WERI-Rb-1 (cell line): ENCODE results near the gene CCNT1.
"Not testable (repeated sequence)": the region's sequence is repeated elsewhere in the genome, so short reads cannot be mapped to it uniquely, and the experiment has no call there.

ENCODE experiments used
- DNase-seq: peaks from one replicate; pipeline ENCODE4 v3.0.0-alpha.2; 2020
- H3K27ac ChIP-seq: fragments of 250-450 bp; sonication (Bioruptor Pico); 2 replicates; pipeline ENCODE4 v1.5.1; 2020; ENCODE audit warnings: mild to moderate bottlenecking, moderate library complexity
- H3K27me3 ChIP-seq: fragments of 250-450 bp; sonication (Bioruptor Pico); 2 replicates; pipeline ENCODE4 v1.5.1; 2021; ENCODE audit warnings: mild to moderate bottlenecking, low read depth, moderate library complexity; ENCODE audit not compliant: insufficient read depth, severe bottlenecking
- H3K36me3 ChIP-seq: fragments of 250-450 bp; sonication (Bioruptor Pico); 2 replicates; pipeline ENCODE4 v1.5.1; 2020; ENCODE audit warnings: mild to moderate bottlenecking, moderate library complexity
- H3K4me3 ChIP-seq: 2 replicates; pipeline ENCODE4 v1.5.1; 2011; ENCODE audit warnings: low read depth, mild to moderate bottlenecking, control low read depth, low read length
- H3K9me3 ChIP-seq: fragments of 250-450 bp; sonication (Bioruptor Pico); 2 replicates; pipeline ENCODE4 v1.5.1; 2021; ENCODE audit warnings: mild to moderate bottlenecking, moderate library complexity; ENCODE audit not compliant: severe bottlenecking
- TF ChIP-seq, protein P1 (sequence below): IDR thresholded peaks from 2 replicates; pipeline ENCODE4 v1.5.1; 2011; ENCODE audit warnings: low read depth, mild to moderate bottlenecking, control low read depth, inconsistent platforms, low read length

The CCNT1 gene

DNA sequence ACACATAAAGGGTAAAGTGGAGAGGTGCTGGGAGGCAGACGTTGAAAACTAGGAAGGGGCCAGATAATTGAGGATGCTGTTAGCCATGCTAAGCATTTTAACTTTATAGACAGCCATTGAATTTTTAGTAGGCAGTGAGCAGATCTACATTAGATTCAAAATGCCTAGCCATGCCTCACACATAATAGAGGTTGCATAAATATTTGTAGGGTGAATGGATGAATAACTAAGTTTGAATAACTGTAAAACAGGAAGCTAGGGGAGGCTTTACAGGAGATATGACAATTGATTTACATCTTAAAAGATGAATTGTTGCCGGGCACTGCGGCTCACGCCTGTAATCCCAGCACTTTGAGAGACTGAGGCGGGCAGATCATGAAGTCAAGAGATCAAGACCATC is 12.3 kb upstream of the CCNT1 start:
- no peaks in the 10 kb centered on the region for H3K27me3 ChIP-seq
- no peak for DNase-seq
- TF ChIP-seq, protein P1, sequence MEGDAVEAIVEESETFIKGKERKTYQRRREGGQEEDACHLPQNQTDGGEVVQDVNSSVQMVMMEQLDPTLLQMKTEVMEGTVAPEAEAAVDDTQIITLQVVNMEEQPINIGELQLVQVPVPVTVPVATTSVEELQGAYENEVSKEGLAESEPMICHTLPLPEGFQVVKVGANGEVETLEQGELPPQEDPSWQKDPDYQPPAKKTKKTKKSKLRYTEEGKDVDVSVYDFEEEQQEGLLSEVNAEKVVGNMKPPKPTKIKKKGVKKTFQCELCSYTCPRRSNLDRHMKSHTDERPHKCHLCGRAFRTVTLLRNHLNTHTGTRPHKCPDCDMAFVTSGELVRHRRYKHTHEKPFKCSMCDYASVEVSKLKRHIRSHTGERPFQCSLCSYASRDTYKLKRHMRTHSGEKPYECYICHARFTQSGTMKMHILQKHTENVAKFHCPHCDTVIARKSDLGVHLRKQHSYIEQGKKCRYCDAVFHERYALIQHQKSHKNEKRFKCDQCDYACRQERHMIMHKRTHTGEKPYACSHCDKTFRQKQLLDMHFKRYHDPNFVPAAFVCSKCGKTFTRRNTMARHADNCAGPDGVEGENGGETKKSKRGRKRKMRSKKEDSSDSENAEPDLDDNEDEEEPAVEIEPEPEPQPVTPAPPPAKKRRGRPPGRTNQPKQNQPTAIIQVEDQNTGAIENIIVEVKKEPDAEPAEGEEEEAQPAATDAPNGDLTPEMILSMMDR: no peak
- H3K27ac ChIP-seq: no peak overlapping the region
- no peaks in the 10 kb centered on the region for H3K9me3 ChIP-seq
- no peak overlapping the region for H3K4me3 ChIP-seq
- H3K36me3 ChIP-seq: no peaks in the 10 kb centered on the region

- H3K36me3 ChIP-seq, DNase-seq, H3K4me3 ChIP-seq, H3K27ac ChIP-seq, H3K27me3 ChIP-seq, H3K9me3 ChIP-seq: not testable (repeated sequence)
Measured at GRCh38 chr12:48720737-48721136, 4.2 kb upstream of the CCNT1 start.

DNA sequence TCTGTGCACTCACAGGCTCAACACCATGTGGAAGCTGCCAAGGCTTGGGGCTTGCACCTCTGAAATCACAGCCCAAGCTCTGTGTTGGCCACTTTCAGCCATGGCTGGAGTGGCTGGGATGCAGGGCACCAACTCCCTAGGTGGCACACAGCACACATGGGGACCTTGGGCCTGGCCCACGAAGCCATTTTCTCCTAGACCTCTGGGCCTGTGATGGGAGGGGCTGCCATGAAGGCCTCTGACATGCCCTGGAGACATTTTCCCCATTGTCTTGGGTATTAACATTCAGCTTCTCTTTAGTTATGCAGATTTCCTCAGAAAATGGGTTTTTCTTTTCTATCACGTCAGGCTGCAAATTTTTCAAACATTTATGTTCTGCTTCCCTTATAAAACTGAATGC is 3.7 kb upstream of the CCNT1 start:
- not testable (repeated sequence) for H3K4me3 ChIP-seq, H3K27me3 ChIP-seq, DNase-seq, H3K9me3 ChIP-seq, H3K27ac ChIP-seq, H3K36me3 ChIP-seq

DNA sequence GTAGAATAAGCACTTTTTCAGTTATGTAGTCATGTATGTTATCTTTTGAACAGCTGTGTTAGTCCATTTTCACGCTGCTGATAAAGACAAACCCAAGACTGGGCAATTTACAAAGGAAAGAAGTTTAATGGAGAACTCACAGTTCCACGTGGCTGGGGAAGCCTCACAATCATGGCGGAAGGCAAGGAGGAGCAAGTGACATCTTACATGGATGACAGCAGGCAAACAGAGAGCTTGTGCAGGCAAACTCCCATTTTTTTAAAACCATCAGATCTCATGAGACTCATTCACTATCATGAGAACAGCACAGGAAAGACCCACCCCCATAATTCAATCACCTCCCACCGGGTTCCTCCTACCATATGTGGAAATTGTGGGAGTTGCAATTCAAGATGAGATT is 2.5 kb upstream of the CCNT1 start:
- not testable (repeated sequence) for DNase-seq, H3K9me3 ChIP-seq, H3K4me3 ChIP-seq, H3K27me3 ChIP-seq, H3K27ac ChIP-seq
- peaks cover 16% of the 10 kb centered on the region for H3K36me3 ChIP-seq

DNA sequence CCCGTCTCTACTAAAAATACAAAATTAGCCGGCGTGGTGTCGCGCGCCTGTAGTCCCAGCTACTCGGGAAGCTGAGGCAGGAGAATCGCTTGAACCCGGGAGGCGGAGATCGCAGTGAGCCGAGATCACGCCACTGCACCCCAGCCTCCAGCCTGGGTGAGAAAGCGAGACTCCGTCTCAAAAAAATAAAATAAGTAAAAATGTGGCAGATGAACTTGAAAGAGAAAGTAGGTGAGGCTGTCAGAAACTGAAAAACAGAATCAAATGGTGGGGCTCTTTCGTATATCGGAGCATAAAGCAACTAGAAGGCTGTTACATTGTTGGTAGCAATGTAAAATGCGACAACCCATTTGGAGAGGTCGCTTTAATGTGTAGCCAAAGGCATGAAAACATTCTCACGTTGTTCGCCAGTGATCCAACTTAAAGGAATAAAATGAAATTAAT is 767 bp upstream of the CCNT1 start:
- TF ChIP-seq, protein P1: no peak
- H3K4me3 ChIP-seq: peak overlapping the region; percentile 75
- no peaks in the 10 kb centered on the region for H3K27me3 ChIP-seq
- peaks cover 7% of the 10 kb centered on the region for H3K9me3 ChIP-seq
- peak overlapping the region; percentile 91 for H3K27ac ChIP-seq
- H3K36me3 ChIP-seq: peaks cover 30% of the 10 kb centered on the region
- no peak for DNase-seq

DNA sequence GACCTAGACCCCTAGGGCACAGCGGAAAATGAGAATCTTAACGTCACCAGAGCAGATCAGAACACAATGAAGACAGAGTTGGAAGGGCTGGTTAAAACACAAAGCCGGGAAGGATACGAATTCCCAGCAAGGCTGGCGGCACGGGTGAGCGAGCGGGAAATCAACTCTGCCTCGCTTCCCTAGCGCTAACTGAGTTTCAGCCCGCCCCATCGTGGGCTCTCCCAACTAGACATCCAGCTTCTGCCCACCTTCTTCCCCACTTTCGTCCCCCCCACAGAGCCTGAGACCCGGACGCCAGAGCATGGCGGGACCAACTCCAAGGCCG is 377 bp downstream of the CCNT1 start:
- Histone ChIP-seq H3K4me3 (peak overlapping the region; percentile 75), H3K36me3 (peaks cover 40% of the 10 kb centered on the region), H3K9me3 (peaks cover 7% of the 10 kb centered on the region), H3K27ac (peak overlapping the region; percentile 91), H3K27me3 (no peaks in the 10 kb centered on the region)
- TF ChIP-seq, protein P1: no peak
- DNase-seq: no peak

GRCh38 chr12:48712209-48712608 is 4.3 kb downstream of the CCNT1 start:
- TF ChIP-seq, protein P1: no peak
- DNase-seq: peak; percentile 88

DNA sequence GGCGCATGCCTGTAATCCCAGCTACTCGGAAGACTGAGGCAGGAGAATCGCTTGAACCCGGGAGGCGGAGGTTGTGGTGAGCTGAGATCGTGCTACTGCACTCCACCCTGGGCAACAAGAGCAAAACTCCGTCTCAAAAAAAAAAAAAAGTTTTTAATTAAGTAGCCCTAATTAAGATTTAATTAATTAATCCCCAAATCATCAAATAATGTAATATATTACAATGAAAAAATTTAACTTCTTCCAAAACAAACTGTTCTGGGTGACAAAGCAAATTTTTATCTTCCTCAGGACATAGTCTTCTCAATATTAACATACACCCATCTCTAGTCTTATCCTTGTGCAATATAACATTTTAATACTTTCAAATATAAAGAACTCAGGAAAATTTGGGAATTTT is 17.7 kb downstream of the CCNT1 start:
- DNase-seq, H3K27me3 ChIP-seq, H3K9me3 ChIP-seq, H3K27ac ChIP-seq, H3K4me3 ChIP-seq: not testable (repeated sequence)
- peaks cover 79% of the 10 kb centered on the region for H3K36me3 ChIP-seq

More at GRCh38 chr12:48712209-48712608, 4.3 kb downstream of the CCNT1 start:
- peak overlapping the region; percentile 57 for H3K27ac ChIP-seq
- H3K27me3 ChIP-seq: no peaks in the 10 kb centered on the region
- peaks cover 76% of the 10 kb centered on the region for H3K36me3 ChIP-seq
- H3K9me3 ChIP-seq: no peaks in the 10 kb centered on the region
- H3K4me3 ChIP-seq: no peak overlapping the region; the same call in 1 of the 2 replicates
